CD8-positive, alpha-beta memory T cell (primary cell): ENCODE data around the gene RASGEF1B. TPM values are rescaled to one million over a fixed set of nuclear protein-coding genes. Genes with fewer than 3 reads are reported as not detected.

Experiments used
- CTCF ChIA-PET: fragments of 350-600 bp; sonication (Branson Sonifier 250); formaldehyde crosslinking; loops from one replicate; lab custom pipeline; 2021; ENCODE audit warnings: antibody characterized with exemption; lab: Charles Lee
- POLR2A ChIA-PET: fragments of 350-600 bp; sonication (Branson Sonifier 250); formaldehyde crosslinking; loops from one replicate; lab custom pipeline; 2021; ENCODE audit warnings: antibody characterized with exemption; lab: Charles Lee
- DNase-seq, 5 donors: peaks; one replicate each; pipeline versions ENCODE4 v3.0.0 to v3.0.0-alpha.2; 2020 to 2022; ENCODE audit warnings: mixed read lengths in 1 of 5
- H3K27ac ChIP-seq: one replicate; pipeline ENCODE4 v1.7.0; 2013; ENCODE audit warnings: low read depth, mild to moderate bottlenecking, low read length, moderate library complexity
- H3K27me3 ChIP-seq: 2 replicates; pipeline ENCODE4 v1.7.0; 2013; ENCODE audit warnings: low read length, mild to moderate bottlenecking; ENCODE audit not compliant: insufficient read depth, poor library complexity, severe bottlenecking
- H3K36me3 ChIP-seq: 2 replicates; pipeline ENCODE4 v1.7.0; 2013; ENCODE audit warnings: mild to moderate bottlenecking, low read length, moderate library complexity; ENCODE audit not compliant: insufficient read depth
- H3K4me1 ChIP-seq: 2 replicates; pipeline ENCODE4 v1.7.0; 2013; ENCODE audit warnings: mild to moderate bottlenecking, low read length, moderate library complexity; ENCODE audit not compliant: insufficient read depth
- H3K4me3 ChIP-seq: 2 replicates; pipeline ENCODE4 v1.7.0; 2013; ENCODE audit warnings: mild to moderate bottlenecking, low read length
- H3K9me3 ChIP-seq: 2 replicates; pipeline ENCODE4 v1.7.0; 2013; ENCODE audit warnings: mild to moderate bottlenecking, low read length
- H3K27ac Mint-ChIP-seq, 8 donors: one replicate each; pipeline ENCODE4 v1.8.0; 2020 to 2021; ENCODE audit warnings: mixed read lengths in 8 of 8, mild to moderate bottlenecking in 6 of 8, inconsistent platforms in 3 of 8, moderate library complexity in 3 of 8
- H3K27me3 Mint-ChIP-seq, 2 donors: one replicate each; pipeline ENCODE4 v1.8.0; 2020 to 2021; ENCODE audit warnings: mixed read lengths in 2 of 2, mild to moderate bottlenecking in 1 of 2, moderate library complexity in 1 of 2
- H3K36me3 Mint-ChIP-seq, 3 donors: one replicate each; pipeline ENCODE4 v1.8.0; 2020 to 2021; ENCODE audit warnings: mixed read lengths in 3 of 3, inconsistent platforms in 1 of 3, mild to moderate bottlenecking in 1 of 3
- H3K4me1 Mint-ChIP-seq, 3 donors: one replicate each; pipeline ENCODE4 v1.8.0; 2020 to 2021; ENCODE audit warnings: mixed read lengths in 3 of 3, inconsistent platforms in 1 of 3, mild to moderate bottlenecking in 1 of 3
- H3K4me3 Mint-ChIP-seq, 7 donors: one replicate each; pipeline ENCODE4 v1.8.0; 2020 to 2021; ENCODE audit warnings: mixed read lengths in 7 of 7, mild to moderate bottlenecking in 6 of 7, moderate library complexity in 4 of 7, inconsistent platforms in 2 of 7
- H3K9me3 Mint-ChIP-seq, 5 donors: one replicate each; pipeline ENCODE4 v1.8.0; 2020 to 2022; ENCODE audit warnings: mixed read lengths in 5 of 5, mild to moderate bottlenecking in 3 of 5, moderate library complexity in 2 of 5, inconsistent platforms in 1 of 5
- polyA plus RNA-seq: library from polyadenylated mRNA; unstranded; fragments of 300-500 nt; fragmentation: Illumina TruSeq; gene quantifications from one replicate; pipeline ENCODE4 v1.2.3, GENCODE V29; 2021
- total RNA-seq, 2 experiments: library from RNA; stranded (reverse); gene quantifications; one replicate each; pipeline ENCODE4 v1.2.3, GENCODE V29; 2021

Gene RASGEF1B
- total and polyA plus RNA-seq, 3 experiments from 2014 or later, result 4.9 to 6.1 (median 5.5) TPM

GRCh38 chr4:81436941-81437574 is 34.6 kb downstream of the RASGEF1B start:
- no peak for DNase-seq
- H3K36me3 Mint-ChIP-seq, result peaks cover 27 to 80% (median 41%) of the 10 kb centered on the region in 3 donors
- H3K27me3 Mint-ChIP-seq, result no peaks in the 10 kb centered on the region
- H3K4me3 ChIP-seq, result no peak overlapping the region
- H3K27ac ChIP-seq, result no peak overlapping the region
- H3K4me1 ChIP-seq, result no peaks in the 10 kb centered on the region
- no peaks in the 10 kb centered on the region for H3K9me3 Mint-ChIP-seq
- H3K9me3 ChIP-seq, result no peaks in the 10 kb centered on the region
- H3K27ac Mint-ChIP-seq, result no peak overlapping the region
- ChIA-PET CTCF (no interaction called here), POLR2A (no interaction called here)
- H3K4me3 Mint-ChIP-seq, result no peak overlapping the region
- H3K36me3 ChIP-seq, result peaks cover 7% of the 10 kb centered on the region
- no peaks in the 10 kb centered on the region for H3K4me1 Mint-ChIP-seq
- H3K27me3 ChIP-seq, result no peaks in the 10 kb centered on the region

GRCh38 chr4:81436096-81436495 is 35.6 kb downstream of the RASGEF1B start:
- H3K4me3 ChIP-seq, result no peak overlapping the region
- Mint-ChIP-seq H3K9me3 (no peaks in the 10 kb centered on the region), H3K27me3 (no peaks in the 10 kb centered on the region), H3K36me3 (peaks cover 28 to 80% (median 42%) of the 10 kb centered on the region in 3 donors), H3K4me1 (no peaks in the 10 kb centered on the region), H3K4me3 (no peak overlapping the region), H3K27ac (no peak overlapping the region)
- H3K27me3 ChIP-seq, result no peaks in the 10 kb centered on the region
- CTCF ChIA-PET, result no interaction called here
- peaks cover 4% of the 10 kb centered on the region for H3K36me3 ChIP-seq
- H3K4me1 ChIP-seq, result no peaks in the 10 kb centered on the region
- H3K27ac ChIP-seq, result no peak overlapping the region
- POLR2A ChIA-PET, result no interaction called here
- DNase-seq, result no peak
- no peaks in the 10 kb centered on the region for H3K9me3 ChIP-seq

- Histone ChIP-seq H3K36me3 (no peaks in the 10 kb centered on the region), H3K27ac (no peak overlapping the region), H3K9me3 (no peaks in the 10 kb centered on the region), H3K27me3 (no peaks in the 10 kb centered on the region), H3K4me3 (no peak overlapping the region), H3K4me1 (no peaks in the 10 kb centered on the region)
- Mint-ChIP-seq H3K4me3 (no peak overlapping the region), H3K36me3 (peaks cover 27 to 71% (median 30%) of the 10 kb centered on the region in 3 donors), H3K27ac (peak overlapping the region in 2 of 8 donors; percentile 36 to 74), H3K27me3 (no peaks in the 10 kb centered on the region), H3K4me1 (no peaks in the 10 kb centered on the region), H3K9me3 (no peaks in the 10 kb centered on the region)
- ChIA-PET POLR2A (no interaction called here), CTCF (interaction anchor here (1.5 kb wide), 1 partner anchor 412 kb away, joined by 4 read pairs; no protein-coding TSS in a partner anchor)
- no peak for DNase-seq
These were observed 38.9 kb downstream of the RASGEF1B start for GRCh38 chr4:81432825-81433224.

- Mint-ChIP-seq H3K36me3 (peaks cover 26 to 75% (median 32%) of the 10 kb centered on the region in 3 donors), H3K27me3 (no peaks in the 10 kb centered on the region)
- POLR2A ChIA-PET, result no interaction called here
These were observed 39.7 kb downstream of the RASGEF1B start for GRCh38 chr4:81431971-81432370.

GRCh38 chr4:81429607-81430006 is 42.1 kb downstream of the RASGEF1B start:
- Mint-ChIP-seq H3K27ac (peak overlapping the region in 1 of 8 donors; percentile 47), H3K27me3 (peaks cover 0 to 3% of the 10 kb centered on the region in 2 donors), H3K36me3 (peaks cover 36 to 82% (median 40%) of the 10 kb centered on the region in 3 donors), H3K9me3 (no peaks in the 10 kb centered on the region), H3K4me1 (no peaks in the 10 kb centered on the region), H3K4me3 (no peak overlapping the region)
- Histone ChIP-seq H3K27me3 (no peaks in the 10 kb centered on the region), H3K9me3 (no peaks in the 10 kb centered on the region), H3K27ac (no peak overlapping the region), H3K4me3 (no peak overlapping the region), H3K36me3 (no peaks in the 10 kb centered on the region), H3K4me1 (no peaks in the 10 kb centered on the region)
- DNase-seq, result no peak
- ChIA-PET CTCF (no interaction called here), POLR2A (no interaction called here)

More at GRCh38 chr4:81431971-81432370, 39.7 kb downstream of the RASGEF1B start:
- H3K9me3 Mint-ChIP-seq, result no peaks in the 10 kb centered on the region
- no peaks in the 10 kb centered on the region for H3K4me1 Mint-ChIP-seq
- no peak overlapping the region for H3K27ac ChIP-seq
- H3K36me3 ChIP-seq, result no peaks in the 10 kb centered on the region
- no peaks in the 10 kb centered on the region for H3K27me3 ChIP-seq
- H3K4me3 Mint-ChIP-seq, result no peak overlapping the region
- no peak for DNase-seq
- H3K27ac Mint-ChIP-seq, result no peak overlapping the region
- no peaks in the 10 kb centered on the region for H3K9me3 ChIP-seq
- H3K4me1 ChIP-seq, result no peaks in the 10 kb centered on the region
- CTCF ChIA-PET, result no interaction called here
- H3K4me3 ChIP-seq, result no peak overlapping the region

GRCh38 chr4:81429031-81429430 is 42.7 kb downstream of the RASGEF1B start:
- Histone ChIP-seq H3K36me3 (no peaks in the 10 kb centered on the region), H3K27ac (no peak overlapping the region), H3K4me1 (no peaks in the 10 kb centered on the region), H3K27me3 (no peaks in the 10 kb centered on the region), H3K9me3 (no peaks in the 10 kb centered on the region), H3K4me3 (no peak overlapping the region)
- ChIA-PET CTCF (no interaction called here), POLR2A (no interaction called here)
- H3K4me3 Mint-ChIP-seq, result no peak overlapping the region
- no peaks in the 10 kb centered on the region for H3K4me1 Mint-ChIP-seq
- no peaks in the 10 kb centered on the region for H3K9me3 Mint-ChIP-seq
- peak overlapping the region in 2 of 8 donors; percentile 37 to 81 for H3K27ac Mint-ChIP-seq
- no peak for DNase-seq
- H3K36me3 Mint-ChIP-seq, result peaks cover 31 to 76% (median 40%) of the 10 kb centered on the region in 3 donors
- H3K27me3 Mint-ChIP-seq, result peaks cover 0 to 3% of the 10 kb centered on the region in 2 donors

- H3K4me1 Mint-ChIP-seq, result no peaks in the 10 kb centered on the region
These were observed 43.7 kb downstream of the RASGEF1B start for GRCh38 chr4:81428002-81428401.

GRCh38 chr4:81427344-81427821 is 44.3 kb downstream of the RASGEF1B start:
- Mint-ChIP-seq H3K4me1 (no peaks in the 10 kb centered on the region), H3K36me3 (peaks cover 29 to 63% (median 38%) of the 10 kb centered on the region in 3 donors), H3K27ac (peak overlapping the region in 1 of 8 donors; percentile 42), H3K4me3 (no peak overlapping the region), H3K9me3 (no peaks in the 10 kb centered on the region), H3K27me3 (peaks cover 0 to 3% of the 10 kb centered on the region in 2 donors)
- no peak overlapping the region for H3K27ac ChIP-seq
- no peaks in the 10 kb centered on the region for H3K9me3 ChIP-seq
- no peak overlapping the region for H3K4me3 ChIP-seq
- no peak for DNase-seq
- H3K36me3 ChIP-seq, result no peaks in the 10 kb centered on the region
- no peaks in the 10 kb centered on the region for H3K27me3 ChIP-seq
- POLR2A ChIA-PET, result no interaction called here
- CTCF ChIA-PET, result no interaction called here
- H3K4me1 ChIP-seq, result no peaks in the 10 kb centered on the region

More at GRCh38 chr4:81428002-81428401, 43.7 kb downstream of the RASGEF1B start:
- no peaks in the 10 kb centered on the region for H3K27me3 ChIP-seq
- no peaks in the 10 kb centered on the region for H3K9me3 ChIP-seq
- no peak overlapping the region for H3K4me3 Mint-ChIP-seq
- H3K27ac ChIP-seq, result no peak overlapping the region
- ChIA-PET POLR2A (no interaction called here), CTCF (no interaction called here)
- peaks cover 0 to 3% of the 10 kb centered on the region in 2 donors for H3K27me3 Mint-ChIP-seq
- peaks cover 30 to 67% (median 39%) of the 10 kb centered on the region in 3 donors for H3K36me3 Mint-ChIP-seq
- H3K4me1 ChIP-seq, result no peaks in the 10 kb centered on the region
- H3K9me3 Mint-ChIP-seq, result no peaks in the 10 kb centered on the region
- peak overlapping the region in 1 of 8 donors; percentile 21 for H3K27ac Mint-ChIP-seq
- H3K36me3 ChIP-seq, result no peaks in the 10 kb centered on the region
- DNase-seq, result no peak
- H3K4me3 ChIP-seq, result no peak overlapping the region
